Iris pigment epithelial cell (primary cell): Measurements from ENCODE around the gene ARMCX1.
"Not testable (repeated sequence)": the region's sequence is repeated elsewhere in the genome, so short reads cannot be mapped to it uniquely, and the experiment has no call there.

ENCODE experiments used
- DNase-seq: peaks from one replicate; pipeline ENCODE4 v3.0.0-alpha.2; 2011; ENCODE audit warnings: low read depth

The ARMCX1 gene

GRCh38 chrX:101550362-101550750, at the start of gene ARMCX1:
ARMCX1 (plus strand) TSS chrX:101550547; CDS start chrX:101552931, 2,384 bp downstream.
- DNase-seq, result peak; percentile 71

GRCh38 chrX:101502929-101503328, 47.4 kb upstream of the ARMCX1 start:
- not testable (repeated sequence) for DNase-seq

- DNase-seq, result no peak
Observed at GRCh38 chrX:101507372-101507771, 43.0 kb upstream of the ARMCX1 start.

- no peak for DNase-seq
Observed at GRCh38 chrX:101507986-101508385, 42.4 kb upstream of the ARMCX1 start.

GRCh38 chrX:101530944-101531343, 19.4 kb upstream of the ARMCX1 start:
- DNase-seq, result no peak

GRCh38 chrX:101539116-101539515, 11.2 kb upstream of the ARMCX1 start:
- no peak for DNase-seq

GRCh38 chrX:101550751-101551379, 518 bp downstream of the ARMCX1 start:
- peak; percentile 41 for DNase-seq

- peak; percentile 7 for DNase-seq
Observed at GRCh38 chrX:101551380-101551767, 1.0 kb downstream of the ARMCX1 start.

GRCh38 chrX:101552714-101553113, 2.4 kb downstream of the ARMCX1 start:
- DNase-seq, result no peak

GRCh38 chrX:101564651-101565050, 14.3 kb downstream of the ARMCX1 start:
- no peak for DNase-seq

- DNase-seq, result peak; percentile 68
Observed at GRCh38 chrX:101595739-101596419, 45.5 kb downstream of the ARMCX1 start.

GRCh38 chrX:101599592-101599991, 49.2 kb downstream of the ARMCX1 start:
- DNase-seq, result not testable (repeated sequence)

GRCh38 chrX:101602077-101602476, 51.7 kb downstream of the ARMCX1 start:
- DNase-seq, result peak; percentile 51
